Muscle layer of colon (tissue), 2 donors: ENCODE results near the gene PDE4B.

Experiments used
- H3K27ac ChIP-seq: one replicate; pipeline ENCODE4 v1.7.0; 2013; ENCODE audit warnings: low read depth, mild to moderate bottlenecking, low read length, moderate library complexity
- H3K27me3 ChIP-seq, 2 donors: one replicate each; pipeline ENCODE4 v1.7.0; 2013; ENCODE audit warnings: low read length in 2 of 2, mild to moderate bottlenecking in 2 of 2; ENCODE audit not compliant: insufficient read depth in 2 of 2, control insufficient read depth in 1 of 2
- H3K36me3 ChIP-seq: one replicate; pipeline ENCODE4 v1.7.0; 2013; ENCODE audit warnings: mild to moderate bottlenecking, low read length; ENCODE audit not compliant: insufficient read depth
- H3K4me1 ChIP-seq: one replicate; pipeline ENCODE4 v1.7.0; 2013; ENCODE audit warnings: mild to moderate bottlenecking, low read length; ENCODE audit not compliant: insufficient read depth
- H3K4me3 ChIP-seq, 2 donors: one replicate each; pipeline ENCODE4 v1.7.0; 2013; ENCODE audit warnings: low read length in 2 of 2, low read depth in 1 of 2, mild to moderate bottlenecking in 1 of 2, moderate library complexity in 1 of 2
- H3K9ac ChIP-seq: one replicate; pipeline ENCODE4 v1.7.0; 2013; ENCODE audit warnings: low read length
- H3K9me3 ChIP-seq: one replicate; pipeline ENCODE4 v1.7.0; 2013; ENCODE audit warnings: mild to moderate bottlenecking, low read length
- donor health status: abdominal sarcoma.
- donor health status: Adenocarcinoma of cecum.

Gene PDE4B

GRCh38 chr1:66227966-66228365 lies 435.3 kb downstream of the PDE4B start:
- Histone ChIP-seq H3K27ac (no peak overlapping the region), H3K4me3 (no peak overlapping the region), H3K9me3 (no peaks in the 10 kb centered on the region), H3K36me3 (no peaks in the 10 kb centered on the region), H3K4me1 (no peaks in the 10 kb centered on the region), H3K27me3 (no peaks in the 10 kb centered on the region), H3K9ac (no peak overlapping the region)

- H3K4me1 ChIP-seq: no peaks in the 10 kb centered on the region
- H3K4me3 ChIP-seq: no peak overlapping the region
- no peaks in the 10 kb centered on the region for H3K27me3 ChIP-seq
- H3K27ac ChIP-seq: no peak overlapping the region
- no peaks in the 10 kb centered on the region for H3K9me3 ChIP-seq
- no peak overlapping the region for H3K9ac ChIP-seq
- no peaks in the 10 kb centered on the region for H3K36me3 ChIP-seq
These were observed 438.5 kb downstream of the PDE4B start for GRCh38 chr1:66231217-66231616.

- Histone ChIP-seq H3K27me3 (no peaks in the 10 kb centered on the region), H3K27ac (no peak overlapping the region), H3K9me3 (no peaks in the 10 kb centered on the region), H3K9ac (no peak overlapping the region), H3K4me3 (no peak overlapping the region), H3K36me3 (no peaks in the 10 kb centered on the region), H3K4me1 (no peaks in the 10 kb centered on the region)
These were observed 439.2 kb downstream of the PDE4B start for GRCh38 chr1:66231681-66232463.

- no peak overlapping the region for H3K9ac ChIP-seq
- no peaks in the 10 kb centered on the region for H3K9me3 ChIP-seq
- peaks cover 3% of the 10 kb centered on the region for H3K4me1 ChIP-seq
- no peak overlapping the region for H3K4me3 ChIP-seq
- H3K36me3 ChIP-seq: no peaks in the 10 kb centered on the region
- H3K27ac ChIP-seq: no peak overlapping the region
- H3K27me3 ChIP-seq: no peaks in the 10 kb centered on the region
These were observed 444.3 kb downstream of the PDE4B start for GRCh38 chr1:66237042-66237441.

- Histone ChIP-seq H3K9ac (no peak overlapping the region), H3K4me1 (peaks cover 10% of the 10 kb centered on the region), H3K27me3 (no peaks in the 10 kb centered on the region), H3K36me3 (no peaks in the 10 kb centered on the region), H3K4me3 (no peak overlapping the region), H3K9me3 (no peaks in the 10 kb centered on the region), H3K27ac (no peak overlapping the region)
These were observed 445.2 kb downstream of the PDE4B start for GRCh38 chr1:66237722-66238479.

- Histone ChIP-seq H3K4me3 (no peak overlapping the region), H3K4me1 (peaks cover 19% of the 10 kb centered on the region), H3K27ac (no peak overlapping the region), H3K36me3 (no peaks in the 10 kb centered on the region), H3K27me3 (no peaks in the 10 kb centered on the region), H3K9ac (no peak overlapping the region), H3K9me3 (no peaks in the 10 kb centered on the region)
These were observed 447.1 kb downstream of the PDE4B start for GRCh38 chr1:66239834-66240233.

- H3K4me1 ChIP-seq: peaks cover 19% of the 10 kb centered on the region
- H3K27ac ChIP-seq: no peak overlapping the region
- H3K36me3 ChIP-seq: no peaks in the 10 kb centered on the region
- no peak overlapping the region for H3K4me3 ChIP-seq
- no peaks in the 10 kb centered on the region for H3K27me3 ChIP-seq
- no peak overlapping the region for H3K9ac ChIP-seq
- H3K9me3 ChIP-seq: no peaks in the 10 kb centered on the region
These were observed 448.1 kb downstream of the PDE4B start for GRCh38 chr1:66240491-66241484.

GRCh38 chr1:66242646-66243547 lies 450.2 kb downstream of the PDE4B start:
- Histone ChIP-seq H3K9me3 (no peaks in the 10 kb centered on the region), H3K27me3 (no peaks in the 10 kb centered on the region), H3K4me3 (no peak overlapping the region), H3K4me1 (peaks cover 19% of the 10 kb centered on the region), H3K9ac (no peak overlapping the region), H3K27ac (no peak overlapping the region), H3K36me3 (no peaks in the 10 kb centered on the region)

GRCh38 chr1:66243548-66244130 lies 450.9 kb downstream of the PDE4B start:
- H3K36me3 ChIP-seq: no peaks in the 10 kb centered on the region
- no peaks in the 10 kb centered on the region for H3K9me3 ChIP-seq
- H3K27me3 ChIP-seq: no peaks in the 10 kb centered on the region
- H3K27ac ChIP-seq: no peak overlapping the region
- no peak overlapping the region for H3K9ac ChIP-seq
- H3K4me1 ChIP-seq: peaks cover 16% of the 10 kb centered on the region
- H3K4me3 ChIP-seq: no peak overlapping the region

- H3K27ac ChIP-seq: no peak overlapping the region
- H3K9ac ChIP-seq: no peak overlapping the region
- no peaks in the 10 kb centered on the region for H3K36me3 ChIP-seq
- no peaks in the 10 kb centered on the region for H3K27me3 ChIP-seq
- H3K4me1 ChIP-seq: peaks cover 16% of the 10 kb centered on the region
- no peak overlapping the region for H3K4me3 ChIP-seq
- no peaks in the 10 kb centered on the region for H3K9me3 ChIP-seq
These were observed 451.7 kb downstream of the PDE4B start for GRCh38 chr1:66244429-66244828.
